IMR-90 (cell line): Measurements from ENCODE around the gene MSANTD7. TPM values are rescaled to one million over a fixed set of nuclear protein-coding genes. Genes with fewer than 3 reads are reported as not detected.

ENCODE experiments used
- ATAC-seq: fragments of 200-7000 bp; cut with Tn5 transposase; 2 replicates; pipeline ENCODE4 v1.9.1; 2020; ENCODE audit warnings: low read depth, mild to moderate bottlenecking, moderate library complexity
- BruUV-seq: library from RNA; stranded (reverse); fragments of 400-500 nt; replicated peaks from 2 replicates; lab custom pipeline; 2021; lab: Mats Ljungman, UMichigan
- CTCF ChIA-PET: fragments of 300-600 bp; formaldehyde crosslinking; extraction: SDS; loops from one replicate; lab custom pipeline; 2021; ENCODE audit warnings: antibody characterized with exemption; lab: Yijun Ruan, JAX
- POLR2A ChIA-PET: fragments of 300-600 bp; sonication (Branson Sonifier 250); formaldehyde crosslinking; loops from one replicate; lab custom pipeline; 2022; ENCODE audit warnings: antibody characterized with exemption; ENCODE audit not compliant: unreplicated experiment; lab: Charles Lee
- DNase-seq: peaks from one replicate; pipeline ENCODE4 v3.0.0; 2013
- H2AFZ ChIP-seq: replicated peaks from 2 replicates; pipeline ENCODE3; 2013; ENCODE audit warnings: low read length, mild to moderate bottlenecking; ENCODE audit not compliant: poor library complexity
- H2AK5ac ChIP-seq: 2 replicates; pipeline ENCODE4 v1.6.1; 2013; ENCODE audit warnings: low read depth, low read length, inconsistent platforms
- H2AK9ac ChIP-seq: replicated peaks from 2 replicates; pipeline ENCODE3; 2013; ENCODE audit warnings: mild to moderate bottlenecking, low read depth, low read length, moderate library complexity; ENCODE audit not compliant: poor library complexity
- H2BK120ac ChIP-seq: 2 replicates; pipeline ENCODE4 v1.6.1; 2013; ENCODE audit warnings: low read depth, low read length, inconsistent platforms
- H2BK15ac ChIP-seq: 3 replicates; pipeline ENCODE4 v1.6.1; 2013; ENCODE audit warnings: low read depth, low read length, inconsistent platforms
- H2BK20ac ChIP-seq: 2 replicates; pipeline ENCODE4 v1.6.1; 2013; ENCODE audit warnings: low read depth, mild to moderate bottlenecking, inconsistent platforms, low read length, moderate library complexity
- H2BK5ac ChIP-seq: 2 replicates; pipeline ENCODE4 v1.6.1; 2013; ENCODE audit warnings: mild to moderate bottlenecking, low read depth, low read length, inconsistent platforms; ENCODE audit not compliant: poor library complexity, severe bottlenecking
- H3K14ac ChIP-seq: replicated peaks from 2 replicates; pipeline ENCODE4 v1.6.1; 2013; ENCODE audit warnings: low read depth, low read length, inconsistent platforms
- H3K18ac ChIP-seq: 2 replicates; pipeline ENCODE4 v1.6.1; 2013; ENCODE audit warnings: low read depth, low read length, control low read depth
- H3K23ac ChIP-seq: 2 replicates; pipeline ENCODE4 v1.6.1; 2013; ENCODE audit warnings: low read depth, low read length, inconsistent platforms
- H3K27ac ChIP-seq: 2 replicates; pipeline ENCODE4 v1.5.1; 2013; ENCODE audit warnings: mild to moderate bottlenecking, control low read depth, low read length; ENCODE audit not compliant: insufficient read depth
- H3K27me3 ChIP-seq: 2 replicates; pipeline ENCODE4 v1.6.1; 2013; ENCODE audit warnings: low read length; ENCODE audit not compliant: control insufficient read depth, insufficient read depth
- H3K36me3 ChIP-seq: 2 replicates; pipeline ENCODE4 v1.6.1; 2013; ENCODE audit warnings: low read length, mixed read lengths; ENCODE audit not compliant: control insufficient read depth, insufficient read depth
- H3K4ac ChIP-seq: 2 replicates; pipeline ENCODE4 v1.6.1; 2013; ENCODE audit warnings: low read depth, low read length, inconsistent platforms
- H3K4me1 ChIP-seq: 2 replicates; pipeline ENCODE4 v1.6.1; 2013; ENCODE audit warnings: low read length, mixed read lengths; ENCODE audit not compliant: control insufficient read depth, insufficient read depth
- H3K4me2 ChIP-seq: 2 replicates; pipeline ENCODE4 v1.6.1; 2013; ENCODE audit warnings: low read depth, mild to moderate bottlenecking, control low read depth, low read length, moderate library complexity
- H3K4me3 ChIP-seq: 2 replicates; pipeline ENCODE4 v1.5.1; 2013; ENCODE audit warnings: low read depth, mild to moderate bottlenecking, control low read depth, low read length, moderate library complexity; ENCODE audit not compliant: insufficient read depth
- H3K56ac ChIP-seq: 2 replicates; pipeline ENCODE4 v1.6.1; 2013; ENCODE audit warnings: low read length, inconsistent platforms; ENCODE audit not compliant: insufficient read depth; ENCODE audit errors: extremely low read depth
- H3K79me1 ChIP-seq, 2 experiments: 2 replicates each; pipeline ENCODE4 v1.6.1; 2013; ENCODE audit warnings: low read length in 2 of 2, inconsistent platforms in 1 of 2, low read depth in 1 of 2
- H3K9ac ChIP-seq: 2 replicates; pipeline ENCODE4 v1.6.1; 2013; ENCODE audit warnings: low read depth, low read length, control low read depth
- H3K9me1 ChIP-seq: 2 replicates; pipeline ENCODE4 v1.6.1; 2013; ENCODE audit warnings: low read length, inconsistent platforms; ENCODE audit not compliant: insufficient read depth
- H3K9me3 ChIP-seq: 2 replicates; pipeline ENCODE4 v1.6.1; 2013; ENCODE audit warnings: low read length; ENCODE audit not compliant: control insufficient read depth, insufficient read depth
- H4K20me1 ChIP-seq: 2 replicates; pipeline ENCODE4 v1.6.1; 2013; ENCODE audit warnings: low read length, inconsistent platforms; ENCODE audit not compliant: insufficient read depth
- H4K5ac ChIP-seq: 2 replicates; pipeline ENCODE4 v1.6.1; 2013; ENCODE audit warnings: mild to moderate bottlenecking, low read depth, low read length, control low read depth
- H4K8ac ChIP-seq, 2 experiments: 2 replicates each; pipeline ENCODE4 v1.6.1; 2013; ENCODE audit warnings: low read depth in 2 of 2, low read length in 2 of 2, control low read depth in 1 of 2, inconsistent platforms in 1 of 2
- H4K91ac ChIP-seq: 2 replicates; pipeline ENCODE4 v1.6.1; 2013; ENCODE audit warnings: low read depth, low read length, inconsistent platforms; ENCODE audit not compliant: insufficient read depth
- BHLHE40 ChIP-seq: fragments of 150-350 bp; IDR thresholded peaks from 2 replicates; pipeline ENCODE4 v1.6.1; 2016; ENCODE audit warnings: mild to moderate bottlenecking, low read depth, low read length
- CEBPB ChIP-seq: IDR thresholded peaks from 2 replicates; pipeline ENCODE4 v1.6.1; 2012; ENCODE audit warnings: low read depth, low read length, improper control_type of control experiment
- CHD1 ChIP-seq: IDR thresholded peaks from 2 replicates; pipeline ENCODE4 v1.6.1; 2012; ENCODE audit warnings: low read depth, low read length, improper control_type of control experiment
- FOS ChIP-seq: fragments of 150-350 bp; IDR thresholded peaks from 2 replicates; pipeline ENCODE4 v1.6.1; 2016; ENCODE audit warnings: low read depth, low read length
- MAFK ChIP-seq: IDR thresholded peaks from 2 replicates; pipeline ENCODE4 v1.6.1; 2012; ENCODE audit warnings: low read depth, low read length, improper control_type of control experiment
- MAZ ChIP-seq: IDR thresholded peaks from 2 replicates; pipeline ENCODE4 v1.6.1; 2012; ENCODE audit warnings: low read depth, mild to moderate bottlenecking, low read length, improper control_type of control experiment, moderate library complexity, borderline replicate concordance
- MXI1 ChIP-seq: IDR thresholded peaks from 2 replicates; pipeline ENCODE4 v1.6.1; 2012; ENCODE audit warnings: low read depth, mild to moderate bottlenecking, low read length, moderate library complexity, borderline replicate concordance
- NFE2L2 ChIP-seq: fragments of 150-350 bp; IDR thresholded peaks from 2 replicates; pipeline ENCODE4 v1.6.1; 2016; ENCODE audit warnings: low read depth, mild to moderate bottlenecking, low read length
- POLR2A ChIP-seq: IDR thresholded peaks from 2 replicates; pipeline ENCODE4 v1.6.1; 2012; ENCODE audit warnings: mild to moderate bottlenecking, low read depth, low read length
- RAD21 ChIP-seq: IDR thresholded peaks from 2 replicates; pipeline ENCODE4 v1.6.1; 2012; ENCODE audit warnings: low read length, improper control_type of control experiment
- RCOR1 ChIP-seq: IDR thresholded peaks from 2 replicates; pipeline ENCODE4 v1.6.1; 2012; ENCODE audit warnings: mild to moderate bottlenecking, low read length, improper control_type of control experiment; ENCODE audit not compliant: insufficient replicate concordance
- RFX5 ChIP-seq: IDR thresholded peaks from 2 replicates; pipeline ENCODE4 v1.8.0; 2012; ENCODE audit warnings: low read depth, mild to moderate bottlenecking, low read length, moderate library complexity
- SMC3 ChIP-seq: fragments of 150-350 bp; IDR thresholded peaks from 2 replicates; pipeline ENCODE4 v1.6.1; 2016; ENCODE audit warnings: low read depth, mild to moderate bottlenecking, antibody characterized with exemption, low read length, moderate library complexity
- WGBS, 2 experiments: methylation state at CpG; one replicate each; pipeline versions ENCODE4 v1.1.5 to v1.1.7; 2013; ENCODE audit warnings: missing lambda C conversion rate in 2 of 2; ENCODE audit not compliant: insufficient read length in 1 of 2; ENCODE audit errors: extremely low coverage in 2 of 2; 5-methylcytosine and 5-hydroxymethylcytosine counted together
- dilution Hi-C: fragments of 300-500 bp; cut with HindIII; formaldehyde crosslinking; loops from one replicate; pipeline ENCODE4 v1.14.3; 2018; ENCODE audit warnings: low sequenced_read_pairs; ENCODE audit not compliant: unreplicated experiment
- in situ Hi-C: fragments of 300-500 bp; cut with MboI; formaldehyde crosslinking; loops from 3 replicates; pipeline ENCODE4 v1.14.3; 2019; ENCODE audit warnings: low sequenced_read_pairs, inconsistent platforms, mixed read lengths
- intact Hi-C: fragments of 100-400 bp; cut with micrococcal nuclease; formaldehyde crosslinking; loops from 2 replicates; pipeline ENCODE4 v1.10.0; 2022
- polyA plus RNA-seq, 3 experiments: library from polyadenylated mRNA; depleted of rRNA; stranded (reverse); fragments of >200 nt; gene quantifications; 2 replicates each; pipeline ENCODE4 v1.2.3, GENCODE V29; 2012; ENCODE audit warnings: low replicate concordance in 1 of 3
- total RNA-seq: library from RNA; depleted of rRNA; stranded (reverse); fragments of >200 nt; gene quantifications from 2 replicates; pipeline ENCODE4 v1.2.3, GENCODE V29; 2012
- TF ChIP-seq, protein P1 (sequence below): fragments of 150-350 bp; IDR thresholded peaks from 2 replicates; pipeline ENCODE4 v1.6.1; 2016; ENCODE audit warnings: low read depth, mild to moderate bottlenecking, low read length, moderate library complexity, borderline replicate concordance
- TF ChIP-seq, protein P2 (sequence below): conservative IDR thresholded peaks from 2 replicates; pipeline ENCODE4 v1.5.1; 2012; ENCODE audit warnings: mild to moderate bottlenecking, low read depth, low read length, improper control_type of control experiment
- TF ChIP-seq, protein P3 (sequence below): fragments of 150-350 bp; IDR thresholded peaks from 2 replicates; pipeline ENCODE4 v1.6.1; 2017; ENCODE audit warnings: mild to moderate bottlenecking, antibody characterized with exemption, low read length, low read depth

Gene MSANTD7
- total and polyA plus RNA-seq, 2 of the 4 experiments (the other 2 are of a cell fraction): 4.7 to 16.0 TPM

DNA sequence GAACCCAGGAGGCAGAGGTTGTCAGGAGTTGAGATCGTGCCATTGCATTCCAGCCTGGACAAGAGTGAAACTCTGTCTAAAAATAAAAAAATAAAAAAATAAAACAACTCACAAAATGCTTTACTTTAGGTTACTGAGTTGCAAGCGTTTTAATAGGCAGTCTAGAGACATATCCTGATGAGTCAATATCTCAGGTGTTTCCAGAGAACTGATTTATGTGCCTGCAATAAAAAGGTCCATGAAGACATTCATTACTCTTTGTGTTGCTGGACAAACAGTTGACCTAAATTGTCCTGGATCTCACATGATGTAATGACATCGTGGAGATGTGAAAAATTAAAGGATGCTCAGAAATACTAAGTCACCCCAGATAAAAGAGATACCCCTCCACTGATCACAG lies 31.8 kb upstream of the MSANTD7 start:
- no TSS peak for BruUV-seq
- Histone ChIP-seq H3K27ac (no peak overlapping the region), H2AK5ac (no peak overlapping the region), H3K79me1 (no peaks in the 10 kb centered on the region), H3K4me1 (no peaks in the 10 kb centered on the region), H2BK15ac (no peak overlapping the region), H2AK9ac (no peak overlapping the region), H2BK20ac (no peak overlapping the region), H4K5ac (no peak overlapping the region), H3K27me3 (peaks cover 8% of the 10 kb centered on the region), H4K91ac (no peak overlapping the region), H3K4me3 (no peak overlapping the region), H3K56ac (no peak overlapping the region), H3K4ac (no peak overlapping the region), H2BK120ac (no peak overlapping the region), H3K9me3 (no peaks in the 10 kb centered on the region), H3K36me3 (no peaks in the 10 kb centered on the region), H4K20me1 (no peaks in the 10 kb centered on the region), H3K9ac (no peak overlapping the region), H3K23ac (no peak overlapping the region), H2BK5ac (no peak overlapping the region), H4K8ac (no peak overlapping the region), H2AFZ (no peak overlapping the region), H3K18ac (no peak overlapping the region), H3K4me2 (no peak overlapping the region), H3K9me1 (no peaks in the 10 kb centered on the region), H3K14ac (no peak overlapping the region)
- intact Hi-C loops (no loop called here), in situ Hi-C loops (loop anchor here (25.0 kb wide), 1 partner anchor 619 kb away; no protein-coding TSS in a partner anchor), dilution Hi-C loops (no loop called here)
- CTCF ChIA-PET: no interaction called here
- no peak for TF ChIP-seq SMC3
- no peak for TF ChIP-seq MXI1
- TF ChIP-seq NFE2L2: no peak
- TF ChIP-seq RAD21: no peak
- no peak for TF ChIP-seq RFX5
- no peak for TF ChIP-seq MAFK
- TF ChIP-seq POLR2A: no peak
- TF ChIP-seq, protein P1, sequence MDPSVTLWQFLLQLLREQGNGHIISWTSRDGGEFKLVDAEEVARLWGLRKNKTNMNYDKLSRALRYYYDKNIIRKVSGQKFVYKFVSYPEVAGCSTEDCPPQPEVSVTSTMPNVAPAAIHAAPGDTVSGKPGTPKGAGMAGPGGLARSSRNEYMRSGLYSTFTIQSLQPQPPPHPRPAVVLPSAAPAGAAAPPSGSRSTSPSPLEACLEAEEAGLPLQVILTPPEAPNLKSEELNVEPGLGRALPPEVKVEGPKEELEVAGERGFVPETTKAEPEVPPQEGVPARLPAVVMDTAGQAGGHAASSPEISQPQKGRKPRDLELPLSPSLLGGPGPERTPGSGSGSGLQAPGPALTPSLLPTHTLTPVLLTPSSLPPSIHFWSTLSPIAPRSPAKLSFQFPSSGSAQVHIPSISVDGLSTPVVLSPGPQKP: no peak
- TF ChIP-seq, protein P2, sequence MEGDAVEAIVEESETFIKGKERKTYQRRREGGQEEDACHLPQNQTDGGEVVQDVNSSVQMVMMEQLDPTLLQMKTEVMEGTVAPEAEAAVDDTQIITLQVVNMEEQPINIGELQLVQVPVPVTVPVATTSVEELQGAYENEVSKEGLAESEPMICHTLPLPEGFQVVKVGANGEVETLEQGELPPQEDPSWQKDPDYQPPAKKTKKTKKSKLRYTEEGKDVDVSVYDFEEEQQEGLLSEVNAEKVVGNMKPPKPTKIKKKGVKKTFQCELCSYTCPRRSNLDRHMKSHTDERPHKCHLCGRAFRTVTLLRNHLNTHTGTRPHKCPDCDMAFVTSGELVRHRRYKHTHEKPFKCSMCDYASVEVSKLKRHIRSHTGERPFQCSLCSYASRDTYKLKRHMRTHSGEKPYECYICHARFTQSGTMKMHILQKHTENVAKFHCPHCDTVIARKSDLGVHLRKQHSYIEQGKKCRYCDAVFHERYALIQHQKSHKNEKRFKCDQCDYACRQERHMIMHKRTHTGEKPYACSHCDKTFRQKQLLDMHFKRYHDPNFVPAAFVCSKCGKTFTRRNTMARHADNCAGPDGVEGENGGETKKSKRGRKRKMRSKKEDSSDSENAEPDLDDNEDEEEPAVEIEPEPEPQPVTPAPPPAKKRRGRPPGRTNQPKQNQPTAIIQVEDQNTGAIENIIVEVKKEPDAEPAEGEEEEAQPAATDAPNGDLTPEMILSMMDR: no peak
- TF ChIP-seq CEBPB: no peak
- no peak for TF ChIP-seq BHLHE40
- no peak for TF ChIP-seq MAZ
- TF ChIP-seq RCOR1: no peak
- TF ChIP-seq, protein P3, sequence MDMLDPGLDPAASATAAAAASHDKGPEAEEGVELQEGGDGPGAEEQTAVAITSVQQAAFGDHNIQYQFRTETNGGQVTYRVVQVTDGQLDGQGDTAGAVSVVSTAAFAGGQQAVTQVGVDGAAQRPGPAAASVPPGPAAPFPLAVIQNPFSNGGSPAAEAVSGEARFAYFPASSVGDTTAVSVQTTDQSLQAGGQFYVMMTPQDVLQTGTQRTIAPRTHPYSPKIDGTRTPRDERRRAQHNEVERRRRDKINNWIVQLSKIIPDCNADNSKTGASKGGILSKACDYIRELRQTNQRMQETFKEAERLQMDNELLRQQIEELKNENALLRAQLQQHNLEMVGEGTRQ: no peak
- TF ChIP-seq FOS: no peak
- TF ChIP-seq CHD1: no peak
- ATAC-seq (no peak), DNase-seq (no peak)
- whole genome bisulfite sequencing, 2 experiments: no CpG with 5 or more reads among the region's 3 CpGs
- POLR2A ChIA-PET: no interaction called here
